GM18520 (cell line): ENCODE data around the gene TRIM8.

Experiments
- ATAC-seq: cut with Tn5 transposase; IDR thresholded peaks from one replicate; pipeline ENCODE4 v1.9.1; 2021; ENCODE audit not compliant: unreplicated experiment

Gene TRIM8

GRCh38 chr10:102616066-102616770 lies 28.1 kb upstream of the TRIM8 start:
- no peak for ATAC-seq

DNA sequence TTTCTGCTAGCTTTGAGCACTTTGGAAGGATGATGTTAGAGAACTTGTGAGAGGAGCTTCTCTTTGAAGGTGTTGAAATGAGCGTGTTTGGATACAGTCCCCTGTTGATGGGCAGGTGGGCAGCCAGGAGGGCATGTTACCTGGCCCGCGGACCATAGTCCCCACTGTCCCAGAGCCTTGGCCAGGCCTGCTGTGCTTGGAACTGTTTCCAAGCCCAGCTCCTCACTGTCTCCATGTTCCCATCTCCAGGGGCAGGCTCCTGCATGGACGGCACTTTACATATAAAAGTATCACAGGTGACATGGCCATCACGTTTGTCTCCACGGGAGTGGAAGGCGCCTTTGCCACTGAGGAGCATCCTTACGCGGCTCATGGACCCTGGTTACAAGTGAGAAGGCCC lies 27.2 kb upstream of the TRIM8 start:
- ATAC-seq, result no peak

- ATAC-seq, result no peak
Measured at GRCh38 chr10:102617816-102618215, 26.5 kb upstream of the TRIM8 start.

DNA sequence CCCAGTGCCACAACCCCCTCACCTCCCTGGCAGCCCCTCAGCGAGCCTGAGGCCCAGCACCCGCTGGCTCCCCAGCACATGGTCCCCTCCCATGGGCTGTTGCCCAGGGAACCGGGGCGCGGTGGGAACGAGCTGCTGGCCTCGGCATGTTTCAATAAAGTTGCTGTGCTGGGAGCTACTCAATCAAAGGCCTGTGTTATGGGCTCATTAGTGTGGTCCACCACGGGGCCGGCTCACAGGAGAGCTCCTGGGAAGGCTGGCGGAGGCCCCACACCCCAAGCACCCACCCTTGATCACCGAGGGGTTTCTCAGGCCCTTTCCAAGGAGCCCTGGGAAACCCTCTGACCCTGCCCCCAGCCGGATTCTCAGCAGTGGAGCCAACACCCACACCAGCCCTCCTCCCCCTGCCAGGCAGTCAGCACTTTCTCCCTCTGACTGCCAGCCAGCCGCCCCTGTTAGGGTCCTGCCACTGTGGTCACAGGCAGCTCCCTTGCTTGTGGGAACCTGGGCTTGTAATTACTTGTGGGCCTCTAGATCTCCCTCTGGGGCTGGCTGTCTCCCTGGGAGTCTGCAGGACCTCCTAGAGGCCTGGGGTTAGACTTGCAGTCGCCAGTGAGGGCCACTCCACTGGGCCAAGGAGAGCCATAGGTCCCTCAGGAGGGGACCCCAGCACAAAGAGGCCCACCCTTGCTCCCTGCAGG lies 24.8 kb upstream of the TRIM8 start:
- no peak for ATAC-seq

GRCh38 chr10:102620138-102620590 lies 24.1 kb upstream of the TRIM8 start:
- ATAC-seq, result no peak

- ATAC-seq, result no peak
Measured at GRCh38 chr10:102620591-102621442, 23.5 kb upstream of the TRIM8 start.

- no peak for ATAC-seq
Measured at GRCh38 chr10:102621443-102622325, 22.6 kb upstream of the TRIM8 start.

DNA sequence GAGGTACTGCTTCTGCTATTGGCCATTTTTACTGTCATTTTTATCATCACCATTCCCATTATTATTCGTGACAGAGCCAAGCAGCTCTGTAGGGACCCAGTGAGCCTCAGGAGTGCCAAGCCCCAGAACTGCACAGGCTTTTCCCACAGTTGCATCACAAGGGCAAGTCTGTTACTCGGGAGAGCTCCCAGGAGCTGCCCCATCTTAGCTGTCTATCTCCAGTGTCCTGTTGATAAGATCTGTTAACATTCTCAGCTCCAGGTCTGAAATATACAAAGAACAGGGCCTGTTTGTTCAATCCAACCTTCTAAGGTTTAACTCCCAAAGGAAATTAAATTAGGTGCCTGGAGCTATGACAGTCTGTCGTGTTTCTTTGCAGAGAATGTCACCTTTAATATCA lies 20.2 kb upstream of the TRIM8 start:
- no peak for ATAC-seq

DNA sequence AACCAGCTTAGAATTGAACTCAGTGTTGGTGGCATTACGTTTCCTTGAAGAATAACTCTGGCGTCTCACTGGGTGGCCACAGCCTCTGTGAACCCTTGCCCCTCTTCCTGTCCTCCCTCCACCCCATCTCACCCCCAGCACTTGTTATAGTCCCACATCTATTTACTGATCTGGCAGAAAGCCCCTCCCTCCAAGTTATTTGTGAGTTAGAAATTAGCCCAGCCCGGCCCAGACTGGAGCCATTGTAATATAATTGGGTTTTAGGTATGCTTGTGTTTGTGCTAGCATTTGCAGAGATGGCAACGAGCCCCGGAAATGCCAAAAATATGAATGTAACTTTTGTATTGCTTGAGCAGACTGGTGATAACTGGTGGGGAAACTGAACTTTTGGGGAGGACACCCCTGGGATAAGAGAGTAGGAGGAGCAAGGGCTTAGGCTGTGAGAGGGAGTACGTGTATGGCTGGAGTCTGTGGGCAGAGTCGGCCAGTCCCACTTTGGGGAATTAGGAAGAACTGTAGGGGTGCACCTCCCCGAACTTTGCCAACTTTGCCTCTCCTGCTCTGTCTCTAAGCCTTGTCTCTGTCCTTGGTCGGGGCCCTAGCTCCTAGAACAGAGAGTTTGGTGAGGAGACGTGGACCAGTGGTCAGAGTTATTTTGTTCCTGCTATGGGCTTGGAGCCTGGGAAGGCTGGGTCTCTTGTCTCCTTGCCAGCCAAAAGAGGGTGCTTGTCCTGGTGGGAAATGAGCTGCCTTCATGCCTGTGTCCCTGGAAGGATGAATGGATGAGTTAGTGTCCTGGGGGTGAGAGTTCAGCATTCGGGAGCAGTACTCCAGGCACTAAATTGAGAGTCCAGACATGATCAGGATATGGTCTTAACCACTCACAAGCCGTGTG lies 19.3 kb upstream of the TRIM8 start:
- ATAC-seq, result no peak

- ATAC-seq, result no peak
Measured at GRCh38 chr10:102626026-102626685, 18.1 kb upstream of the TRIM8 start.

- ATAC-seq, result no peak
Measured at GRCh38 chr10:102627291-102627735, 17.0 kb upstream of the TRIM8 start.

- no peak for ATAC-seq
Measured at GRCh38 chr10:102627736-102628293, 16.5 kb upstream of the TRIM8 start.

- no peak for ATAC-seq
Measured at GRCh38 chr10:102628451-102628911, 15.8 kb upstream of the TRIM8 start.

GRCh38 chr10:102629661-102630614 lies 14.3 kb upstream of the TRIM8 start:
- no peak for ATAC-seq

DNA sequence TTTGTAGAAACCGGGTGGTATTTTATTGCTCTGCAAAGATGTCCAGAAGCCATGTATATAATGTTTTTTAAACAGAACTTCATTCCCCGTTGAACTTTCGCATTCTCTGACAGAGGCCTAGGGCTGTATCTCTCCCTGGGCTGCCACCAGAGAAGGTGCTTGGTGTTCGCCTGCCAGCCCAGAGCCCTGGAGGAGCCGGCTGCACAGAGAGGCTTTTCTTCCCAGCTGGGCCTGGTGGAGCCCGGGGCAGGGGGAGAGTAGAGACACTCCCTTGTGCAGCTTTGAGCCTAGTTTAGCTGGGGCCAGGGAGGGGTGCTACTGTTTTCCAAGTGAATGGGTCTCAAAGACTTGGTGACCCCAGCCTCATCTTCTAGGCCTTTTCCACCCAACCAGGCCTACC lies 13.6 kb upstream of the TRIM8 start:
- ATAC-seq, result no peak

DNA sequence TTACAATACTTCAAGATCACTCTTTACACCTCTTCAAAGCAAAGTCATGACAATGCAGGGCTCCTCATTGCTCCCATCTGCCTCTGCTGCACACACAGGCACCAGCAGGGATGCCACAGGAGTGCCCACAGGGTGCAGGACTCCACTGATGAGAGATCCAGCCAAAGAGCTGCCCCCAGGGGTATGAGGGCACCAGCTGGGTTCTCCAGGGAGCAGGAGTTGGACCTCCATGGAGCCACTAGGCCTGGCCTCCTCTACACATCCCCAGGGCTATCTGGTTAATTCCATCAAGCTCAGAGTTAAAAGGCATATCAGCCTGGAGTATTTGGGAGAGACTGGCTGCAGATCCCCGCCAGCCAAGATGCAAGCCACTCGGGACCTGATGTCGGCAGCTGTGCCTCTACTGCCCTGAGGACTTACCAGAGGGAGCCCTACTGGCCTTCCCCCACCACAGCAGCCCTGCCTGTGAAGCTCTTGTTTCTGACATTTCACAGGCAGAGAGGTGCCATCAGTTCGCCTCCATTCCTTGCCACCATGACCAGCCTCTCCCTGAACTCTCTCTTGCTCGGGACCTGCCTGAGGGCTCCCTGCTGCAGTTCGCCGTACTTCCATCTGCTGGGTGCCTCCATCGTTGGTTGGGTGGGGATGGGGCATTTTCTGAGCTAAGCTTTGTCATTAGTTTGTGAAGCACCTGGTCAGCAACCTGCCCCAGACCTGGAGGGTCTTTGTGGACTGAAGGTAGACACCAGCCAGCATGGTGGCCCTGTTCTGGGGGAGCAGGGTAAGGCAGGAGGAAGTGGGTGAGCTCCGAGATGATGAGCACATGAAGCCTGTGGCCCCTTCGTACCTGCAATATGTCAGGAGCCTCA lies 12.5 kb upstream of the TRIM8 start:
- ATAC-seq, result no peak
